ENCODE results near the gene EXD3. TPM values are rescaled to one million over a fixed set of nuclear protein-coding genes. Genes with fewer than 3 reads are reported as not detected.

The EXD3 gene
- total and polyA plus RNA-seq, 2 experiments from 2014 or later: 32.3 to 72.1 TPM

DNA sequence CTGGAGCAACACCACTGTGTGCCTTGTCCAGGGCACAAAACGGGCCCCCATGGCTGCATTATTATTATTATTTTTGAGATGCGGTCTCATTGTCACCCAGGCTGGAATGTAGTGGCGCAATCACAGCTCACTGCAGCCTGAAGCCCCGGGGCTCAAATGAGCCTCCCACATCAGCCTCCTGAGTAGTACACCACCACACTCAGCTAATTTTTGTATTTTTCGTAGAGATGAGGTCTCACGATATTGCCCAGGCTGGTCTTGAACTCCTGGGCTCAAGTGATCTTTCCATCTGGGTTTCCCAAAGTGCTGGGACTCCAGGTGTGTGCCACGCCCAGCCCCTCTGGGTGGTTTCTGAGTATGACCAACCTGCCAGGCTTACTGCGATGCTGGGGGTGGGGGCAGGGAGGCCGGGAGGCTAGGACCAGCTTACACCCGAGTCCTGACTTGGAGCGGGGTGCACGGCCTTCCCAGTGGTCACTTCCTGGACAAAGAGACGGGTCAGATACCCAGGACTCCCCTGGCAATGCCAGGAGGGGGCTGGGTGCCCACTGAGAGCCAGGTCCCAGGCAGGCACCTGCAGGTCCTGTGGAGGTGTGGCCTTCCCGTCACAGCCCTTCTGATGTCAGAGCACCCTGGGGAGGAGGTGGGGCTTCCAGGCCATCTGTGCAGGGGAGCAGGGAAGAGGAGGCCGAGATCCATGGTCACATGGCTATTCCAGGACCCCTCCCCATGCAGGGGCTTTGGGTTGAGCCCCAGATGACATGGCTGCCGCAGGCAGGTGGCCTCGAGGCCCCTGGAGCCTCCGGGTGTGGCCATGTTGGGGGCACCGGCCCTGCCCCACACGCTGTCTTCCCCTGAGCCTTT, 112.5 kb downstream of the EXD3 start:
- no peak for DNase-seq (ENCODE audit: low read depth in 1 of 2, low spot score in 1 of 2)
- Histone ChIP-seq H3K9me3 (ENCODE audit: low read depth) (no peaks in the 10 kb centered on the region), H3K27me3 (no peaks in the 10 kb centered on the region), H3K4me1 (ENCODE audit: low read depth) (peaks cover 15% of the 10 kb centered on the region), H3K36me3 (no peaks in the 10 kb centered on the region), H3K27ac (no peak overlapping the region), H3K4me3 (no peak overlapping the region)
- TF ChIP-seq, protein P1, sequence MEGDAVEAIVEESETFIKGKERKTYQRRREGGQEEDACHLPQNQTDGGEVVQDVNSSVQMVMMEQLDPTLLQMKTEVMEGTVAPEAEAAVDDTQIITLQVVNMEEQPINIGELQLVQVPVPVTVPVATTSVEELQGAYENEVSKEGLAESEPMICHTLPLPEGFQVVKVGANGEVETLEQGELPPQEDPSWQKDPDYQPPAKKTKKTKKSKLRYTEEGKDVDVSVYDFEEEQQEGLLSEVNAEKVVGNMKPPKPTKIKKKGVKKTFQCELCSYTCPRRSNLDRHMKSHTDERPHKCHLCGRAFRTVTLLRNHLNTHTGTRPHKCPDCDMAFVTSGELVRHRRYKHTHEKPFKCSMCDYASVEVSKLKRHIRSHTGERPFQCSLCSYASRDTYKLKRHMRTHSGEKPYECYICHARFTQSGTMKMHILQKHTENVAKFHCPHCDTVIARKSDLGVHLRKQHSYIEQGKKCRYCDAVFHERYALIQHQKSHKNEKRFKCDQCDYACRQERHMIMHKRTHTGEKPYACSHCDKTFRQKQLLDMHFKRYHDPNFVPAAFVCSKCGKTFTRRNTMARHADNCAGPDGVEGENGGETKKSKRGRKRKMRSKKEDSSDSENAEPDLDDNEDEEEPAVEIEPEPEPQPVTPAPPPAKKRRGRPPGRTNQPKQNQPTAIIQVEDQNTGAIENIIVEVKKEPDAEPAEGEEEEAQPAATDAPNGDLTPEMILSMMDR (IDR thresholded peaks at IDR 0.05; ENCODE audit: low read depth, low read length): no peak

DNA sequence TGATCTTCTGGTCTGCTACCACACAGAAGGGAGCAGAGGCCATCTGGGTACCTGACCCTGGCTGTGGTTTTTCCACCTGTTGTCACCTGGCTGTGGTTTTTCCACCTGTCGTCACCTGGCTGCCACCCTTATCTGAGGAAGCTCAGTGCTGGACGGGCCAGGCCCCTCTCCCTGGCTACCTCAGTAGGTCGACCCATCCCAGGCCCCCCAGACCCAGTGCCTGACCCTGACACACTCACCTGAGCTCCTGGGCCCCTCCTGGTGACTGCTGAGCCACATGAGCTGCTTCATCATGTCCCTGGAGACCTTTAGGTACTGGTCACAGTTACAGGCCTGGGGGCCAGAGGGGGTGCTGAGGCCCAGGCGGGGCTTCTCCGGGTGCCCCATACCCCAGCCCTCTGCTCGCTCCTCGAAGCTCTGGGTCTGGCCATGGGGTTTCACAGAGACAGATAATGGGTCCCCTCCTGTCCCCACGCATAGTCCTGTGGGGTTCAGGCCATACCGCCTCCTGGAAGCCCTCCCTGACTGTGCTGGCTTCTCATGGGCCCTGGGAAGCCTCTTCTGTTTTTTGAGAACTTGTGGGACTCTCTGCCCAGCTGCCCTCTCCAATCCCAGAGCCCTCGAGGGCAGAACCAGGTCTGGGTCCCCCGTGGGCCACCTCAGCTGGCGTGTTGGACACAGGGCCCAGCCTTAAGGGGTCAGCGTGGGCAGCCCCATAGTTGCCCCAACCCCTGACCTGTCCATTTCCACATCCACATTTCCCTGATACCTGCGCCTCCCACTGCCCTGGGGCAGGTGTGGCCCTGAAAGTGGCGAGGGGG, 113.4 kb downstream of the EXD3 start:
- H3K9me3 ChIP-seq (ENCODE audit: low read depth): no peaks in the 10 kb centered on the region
- no peak overlapping the region for H3K4me3 ChIP-seq
- DNase-seq (ENCODE audit: low read depth in 1 of 2, low spot score in 1 of 2): no peak
- no peaks in the 10 kb centered on the region for H3K36me3 ChIP-seq
- no peaks in the 10 kb centered on the region for H3K27me3 ChIP-seq
- TF ChIP-seq, protein P1 (IDR thresholded peaks at IDR 0.05; ENCODE audit: low read depth, low read length): no peak
- H3K4me1 ChIP-seq (ENCODE audit: low read depth): peaks cover 12% of the 10 kb centered on the region
- H3K27ac ChIP-seq: no peak overlapping the region

DNA sequence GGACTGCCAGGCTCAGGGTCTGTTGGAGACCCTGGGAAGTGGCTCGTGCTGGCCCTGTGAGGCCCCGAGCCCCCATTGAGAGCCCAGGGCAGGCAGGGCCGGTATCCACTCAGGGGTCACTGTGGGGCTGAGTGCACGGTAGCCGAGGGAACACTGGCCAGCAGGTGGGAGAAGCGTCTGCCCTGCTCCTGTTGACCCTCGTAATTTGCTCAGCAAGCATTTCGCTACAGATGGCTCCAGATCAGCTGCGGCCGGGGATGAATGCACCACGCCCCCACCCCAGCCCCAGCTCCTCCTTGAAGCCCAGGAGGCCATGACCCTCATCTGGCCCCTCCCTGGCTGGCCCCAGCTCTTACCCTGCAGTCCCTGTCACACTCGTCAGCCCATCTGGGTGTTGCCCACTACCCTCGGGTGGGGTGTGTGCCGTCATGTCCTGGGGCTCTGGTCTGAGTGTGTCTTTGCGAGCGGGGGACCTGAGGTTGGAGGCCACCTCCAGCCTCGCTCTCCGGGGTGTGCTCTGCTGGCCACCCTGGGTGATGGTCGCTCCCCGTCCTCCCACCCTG, 114.8 kb downstream of the EXD3 start:
- Histone ChIP-seq H3K27ac (no peak overlapping the region), H3K36me3 (no peaks in the 10 kb centered on the region), H3K9me3 (ENCODE audit: low read depth) (no peaks in the 10 kb centered on the region), H3K27me3 (peaks cover 3% of the 10 kb centered on the region), H3K4me1 (ENCODE audit: low read depth) (peaks cover 6% of the 10 kb centered on the region), H3K4me3 (no peak overlapping the region)
- peak in 1 of 2 donors; percentile 8 for DNase-seq (ENCODE audit: low read depth in 1 of 2, low spot score in 1 of 2)
- TF ChIP-seq, protein P1 (IDR thresholded peaks at IDR 0.05; ENCODE audit: low read depth, low read length): no peak

DNA sequence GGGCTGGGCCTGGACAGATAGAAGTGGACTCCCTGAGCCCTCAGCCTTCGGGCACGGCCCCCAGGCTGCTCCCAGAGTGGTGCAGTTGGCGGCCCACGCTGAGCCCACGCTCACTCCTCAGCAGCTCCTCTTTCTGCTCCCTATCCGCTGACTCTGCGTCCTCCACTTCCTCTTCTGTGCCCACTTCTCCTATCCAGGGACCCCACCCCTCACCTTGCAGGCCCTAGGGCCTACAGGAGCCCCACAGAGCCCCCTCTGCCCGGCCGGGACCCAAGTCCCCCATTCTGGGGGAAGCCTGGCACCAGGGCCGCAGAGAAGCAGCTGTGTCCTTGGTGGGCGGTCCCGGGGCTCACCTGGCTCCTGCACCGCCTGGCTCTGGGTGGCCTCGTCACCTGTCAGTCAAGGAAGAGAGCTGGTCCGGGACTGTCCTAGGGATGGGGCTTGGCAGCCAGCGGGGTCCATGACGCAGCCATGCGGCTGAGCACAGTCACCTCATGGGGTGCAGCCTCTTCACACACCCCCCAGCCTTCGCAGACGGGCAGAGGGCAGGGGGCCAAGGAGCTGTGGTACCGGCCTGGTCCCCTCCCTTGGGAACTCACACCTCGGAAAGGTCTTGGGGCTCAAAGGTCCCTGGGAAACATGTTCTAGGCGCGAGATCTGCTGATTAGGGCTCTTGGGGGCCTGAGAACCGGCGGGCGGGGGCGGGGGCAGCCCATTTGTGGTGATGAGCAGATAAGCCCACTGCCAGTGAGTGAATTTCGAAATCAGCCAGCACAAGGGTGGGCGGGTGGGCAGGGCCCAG, 115.5 kb downstream of the EXD3 start:
- H3K27me3 ChIP-seq: peaks cover 10% of the 10 kb centered on the region
- peaks cover 6% of the 10 kb centered on the region for H3K4me1 ChIP-seq (ENCODE audit: low read depth)

More for the DNA sequence above, 115.5 kb downstream of the EXD3 start:
- peak in 1 of 2 donors; percentile 0 for DNase-seq (ENCODE audit: low read depth in 1 of 2, low spot score in 1 of 2)
- TF ChIP-seq, protein P1 (IDR thresholded peaks at IDR 0.05; ENCODE audit: low read depth, low read length): no peak
- Histone ChIP-seq H3K4me3 (no peak overlapping the region), H3K9me3 (ENCODE audit: low read depth) (no peaks in the 10 kb centered on the region), H3K36me3 (no peaks in the 10 kb centered on the region), H3K27ac (no peak overlapping the region)

Measured in cardiac muscle cell (in vitro differentiated cells and primary cell).